Muscle of back (tissue), 11 donors: ENCODE results near the gene NUDT15. TPM values are rescaled to one million over a fixed set of nuclear protein-coding genes. Genes with fewer than 3 reads are reported as not detected.
"Not testable (repeated sequence)": the region's sequence is repeated elsewhere in the genome, so short reads cannot be mapped to it uniquely, and the experiment has no call there.

Source experiments
- DNase-seq, 3 donors: peaks; one replicate each; pipeline versions ENCODE4 v3.0.0 to v3.0.0-alpha.2; 2013
- polyA plus RNA-seq, 10 donors: library from polyadenylated mRNA; unstranded; fragments of 120-200 nt; gene quantifications; one replicate each; pipeline ENCODE4 v1.2.1, GENCODE V29; 2013; ENCODE audit not compliant: insufficient read length in 10 of 10

NUDT15 gene
- polyA plus RNA-seq, 10 donors, result 11.2 to 16.6 (median 13.1) TPM

DNA sequence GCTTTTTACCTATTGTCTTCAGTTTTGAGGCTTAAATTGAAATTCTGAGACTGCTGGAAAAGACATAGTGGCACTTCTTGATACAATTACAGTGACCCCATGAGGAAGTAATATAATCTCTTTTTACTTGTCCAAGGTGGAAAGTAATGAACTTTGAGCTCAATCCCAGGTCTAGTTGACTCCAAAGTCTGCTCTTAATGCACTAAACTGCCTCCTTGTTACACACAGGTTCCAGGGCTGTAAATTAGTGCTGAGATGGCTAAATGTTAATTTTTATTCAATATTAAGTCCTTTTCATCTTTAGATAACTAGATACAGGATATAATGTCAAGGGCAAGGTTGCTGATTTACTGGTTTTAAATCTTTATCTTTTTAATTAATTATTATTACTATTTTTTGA lies 2.5 kb downstream of the NUDT15 start:
- no peak for DNase-seq

- DNase-seq, result no peak
Measured at GRCh38 chr13:48040896-48041295, 3.4 kb downstream of the NUDT15 start.

DNA sequence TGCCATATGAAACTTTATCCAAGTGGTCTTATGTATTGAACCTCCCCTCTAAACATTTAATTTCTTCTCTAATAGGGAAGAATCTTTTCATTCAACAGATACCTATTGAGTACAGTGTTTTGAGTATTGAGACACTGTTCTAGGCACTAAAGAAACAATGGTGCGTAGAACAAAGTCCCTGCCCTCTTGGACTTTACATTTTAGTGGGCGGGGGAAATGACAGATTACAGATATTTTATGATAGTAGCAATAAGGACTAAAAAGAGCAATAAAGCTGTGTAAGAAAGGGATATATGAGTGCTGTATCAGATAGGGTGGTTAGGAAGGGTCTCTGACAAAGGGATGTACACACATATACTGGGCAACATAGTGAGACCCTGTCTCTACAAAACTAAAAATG lies 5.4 kb downstream of the NUDT15 start:
- no peak for DNase-seq

DNA sequence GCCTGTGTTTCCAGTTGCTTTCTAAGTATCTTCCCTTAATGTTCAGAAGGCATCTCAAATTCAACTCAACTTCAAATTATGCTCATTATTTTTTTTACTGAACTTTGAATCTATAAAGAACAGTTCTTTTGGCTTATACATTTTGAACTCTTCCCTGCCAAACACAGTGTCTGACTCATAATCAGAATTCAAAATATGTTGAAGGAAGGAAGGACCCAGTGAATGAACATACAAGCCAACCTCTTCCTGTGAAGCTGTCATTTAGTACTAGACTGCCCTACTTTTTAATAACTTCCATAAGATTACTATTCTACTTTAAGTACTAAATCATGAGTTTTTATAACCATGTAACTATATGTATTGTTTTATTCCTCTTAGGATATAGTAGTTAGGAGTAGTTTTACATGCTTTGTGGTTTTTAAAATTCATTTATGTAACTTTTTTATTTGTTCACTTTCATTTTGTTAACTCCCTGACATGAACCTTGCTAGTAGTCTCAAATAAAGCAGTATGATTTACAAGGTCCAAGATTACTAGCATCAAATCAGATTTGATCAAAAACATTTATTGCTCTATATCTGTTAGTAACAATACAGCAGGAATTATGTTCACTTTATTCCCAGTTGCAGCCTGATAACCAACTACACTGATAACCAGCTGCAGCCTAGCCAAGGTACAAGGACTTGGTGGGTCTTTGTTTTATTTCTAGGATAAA lies 6.4 kb downstream of the NUDT15 start:
- peak in 1 of 3 donors; percentile 33 for DNase-seq

DNA sequence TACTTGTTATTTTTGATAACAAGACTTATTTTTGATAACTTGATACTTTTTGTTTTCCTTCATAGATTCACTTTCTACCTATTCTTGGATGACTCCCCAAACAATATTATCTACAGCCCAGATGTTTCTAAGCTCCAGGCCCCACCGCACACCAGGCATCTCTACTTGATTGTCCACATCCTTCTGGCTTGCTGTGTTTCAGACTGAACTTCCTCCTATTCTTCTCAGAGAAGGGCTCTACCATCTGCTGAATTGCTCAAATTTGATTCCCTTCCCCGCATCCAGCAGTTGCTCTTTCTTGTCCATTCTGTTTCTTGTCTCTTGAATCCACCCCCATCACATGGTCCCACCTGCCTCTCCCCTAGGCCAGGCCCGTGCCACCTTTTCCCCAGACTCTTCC lies 13.0 kb downstream of the NUDT15 start:
- no peak for DNase-seq

- no peak for DNase-seq
Measured at GRCh38 chr13:48054601-48055000, 17.1 kb downstream of the NUDT15 start.

DNA sequence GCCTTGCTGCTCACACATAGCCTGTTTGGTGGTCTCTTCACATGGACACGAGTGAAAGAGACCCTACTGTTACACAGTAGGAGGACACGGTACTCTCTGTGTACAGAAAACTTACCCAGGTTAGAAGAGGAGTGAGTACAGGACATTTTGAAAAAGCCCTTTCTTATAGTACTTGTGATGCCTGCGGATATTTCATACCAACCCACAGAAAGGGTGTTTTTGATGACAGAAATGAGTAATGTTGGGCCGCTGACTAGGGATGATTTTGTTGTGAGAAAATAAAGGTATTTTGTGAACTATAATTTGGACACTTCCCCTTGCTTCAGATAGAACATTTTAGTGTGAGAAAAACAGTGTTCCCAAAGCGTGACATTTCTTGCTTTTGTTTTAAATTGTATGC lies 18.2 kb downstream of the NUDT15 start:
- no peak for DNase-seq

GRCh38 chr13:48058536-48058935 lies 21.0 kb downstream of the NUDT15 start:
- not testable (repeated sequence) for DNase-seq

DNA sequence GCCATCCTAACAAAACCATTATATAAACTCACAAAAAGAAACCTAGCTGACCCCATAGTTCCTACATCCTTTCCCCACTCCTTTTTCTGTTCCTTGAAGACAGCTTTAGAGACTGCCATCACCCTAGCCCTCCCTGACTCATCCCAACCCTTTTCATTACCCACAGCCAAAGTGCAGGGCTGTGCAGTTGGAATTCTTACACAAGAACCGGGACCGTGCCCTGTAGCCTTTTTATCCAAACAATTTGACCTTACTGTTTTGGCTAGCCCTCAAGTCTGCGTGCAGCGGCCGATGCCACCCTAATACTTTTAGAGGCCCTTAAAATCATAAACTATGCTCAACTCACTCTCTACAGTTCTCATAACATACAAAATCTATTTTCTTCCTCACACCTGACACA lies 22.4 kb downstream of the NUDT15 start:
- DNase-seq, result not testable (repeated sequence)

GRCh38 chr13:48066310-48066989 lies 28.9 kb downstream of the NUDT15 start:
- no peak for DNase-seq

GRCh38 chr13:48068036-48068435 lies 30.5 kb downstream of the NUDT15 start:
- no peak for DNase-seq

DNA sequence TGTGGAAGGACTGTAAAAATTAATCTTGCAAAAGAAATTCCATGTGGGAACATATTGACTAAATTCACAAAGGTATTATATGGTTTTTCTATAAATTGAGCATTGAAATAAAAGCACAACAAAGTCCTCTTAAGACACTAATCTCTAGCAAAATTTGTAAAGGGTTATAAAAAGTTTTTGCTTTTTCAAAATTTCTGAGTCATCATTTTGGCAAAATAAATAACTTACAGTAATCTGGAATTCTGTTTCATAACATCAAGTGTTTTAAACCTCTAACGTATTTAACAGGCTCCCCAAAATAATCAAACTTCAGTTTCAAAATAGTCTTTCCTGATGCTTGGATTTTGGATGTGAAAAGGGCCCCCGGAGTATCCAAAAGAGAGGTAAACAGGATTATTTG lies 31.4 kb downstream of the NUDT15 start:
- peak in 1 of 3 donors; percentile 10 for DNase-seq

GRCh38 chr13:48069573-48069972 lies 32.0 kb downstream of the NUDT15 start:
- DNase-seq, result peak in 1 of 3 donors; percentile 7

DNA sequence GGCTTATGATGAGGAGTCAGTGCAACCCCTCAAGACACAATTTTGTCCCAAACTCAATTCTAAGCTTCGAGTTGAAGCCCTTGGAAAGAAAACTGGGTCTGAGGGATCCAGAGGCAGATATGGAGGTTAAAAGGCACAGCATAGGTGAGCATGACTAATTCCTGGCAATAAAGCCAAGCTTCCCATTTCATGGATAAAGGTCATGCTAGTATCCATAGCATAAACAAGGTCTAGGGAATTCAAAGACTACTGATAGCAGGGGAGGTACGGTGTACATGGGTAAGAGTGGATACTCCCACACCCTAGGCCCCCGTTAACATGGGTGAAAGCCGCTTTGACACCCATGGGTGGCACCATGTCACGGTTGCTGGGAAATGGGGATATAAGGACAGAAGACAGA lies 33.4 kb downstream of the NUDT15 start:
- no peak for DNase-seq

- DNase-seq, result no peak
Measured at GRCh38 chr13:48072304-48072703, 34.8 kb downstream of the NUDT15 start.

DNA sequence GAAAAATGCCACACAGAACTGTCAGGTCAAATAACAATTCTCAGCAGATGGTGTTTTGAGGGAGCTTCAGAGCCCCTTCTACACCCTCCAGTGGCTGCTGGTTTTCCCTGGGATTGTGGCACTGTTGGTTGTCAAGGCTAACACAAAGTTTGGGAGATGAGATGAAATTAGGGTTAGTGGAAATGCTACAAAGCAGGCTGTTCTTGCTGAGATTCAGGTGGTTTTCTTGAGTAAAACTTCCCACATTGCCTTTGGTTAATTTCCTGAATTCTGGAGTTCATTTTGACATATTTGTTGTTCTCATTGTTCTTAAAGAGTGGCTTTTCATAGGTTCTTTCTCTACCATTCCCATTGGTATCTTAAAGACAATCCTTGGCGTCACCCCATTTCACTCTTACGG lies 35.3 kb downstream of the NUDT15 start:
- no peak for DNase-seq

- DNase-seq, result no peak
Measured at GRCh38 chr13:48074006-48074405, 36.5 kb downstream of the NUDT15 start.

DNA sequence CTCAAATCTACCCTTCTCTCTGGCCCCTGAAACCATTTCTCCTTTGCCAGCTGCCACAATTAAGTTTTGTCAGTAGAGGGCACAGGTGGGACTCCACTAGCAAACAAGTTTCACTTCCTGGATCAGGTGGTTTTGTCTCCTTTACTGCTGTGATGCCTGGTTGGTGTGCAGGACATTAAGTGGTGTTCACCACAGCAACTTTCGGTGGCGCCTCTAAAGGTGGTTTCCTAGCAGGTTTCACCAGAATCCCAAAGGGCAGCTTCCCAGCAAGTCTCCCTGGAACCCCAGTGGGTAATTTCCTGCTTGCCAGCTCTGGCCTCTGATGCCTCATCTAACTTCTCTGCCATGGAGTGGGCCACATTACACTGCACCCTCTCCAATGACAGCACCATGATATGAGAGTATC lies 40.7 kb downstream of the NUDT15 start:
- no peak for DNase-seq

DNA sequence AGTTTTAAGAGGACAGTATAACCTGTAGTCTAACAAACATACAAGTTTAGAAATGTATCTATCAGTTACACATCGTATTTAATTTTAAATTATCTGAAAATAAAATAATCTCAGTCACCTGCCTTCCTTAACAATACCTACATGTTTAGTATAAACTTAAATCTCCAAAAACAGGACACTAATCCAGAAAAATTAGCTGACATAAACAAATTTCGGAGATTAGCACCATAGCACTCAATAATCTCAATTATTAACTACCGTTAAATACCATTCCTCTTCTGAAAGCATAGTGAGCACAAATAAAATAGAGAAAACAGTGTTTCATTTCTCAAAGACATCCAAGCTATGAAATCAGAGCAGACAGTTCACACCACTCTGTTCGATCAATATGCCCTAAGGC lies 44.2 kb downstream of the NUDT15 start:
- DNase-seq, result no peak

DNA sequence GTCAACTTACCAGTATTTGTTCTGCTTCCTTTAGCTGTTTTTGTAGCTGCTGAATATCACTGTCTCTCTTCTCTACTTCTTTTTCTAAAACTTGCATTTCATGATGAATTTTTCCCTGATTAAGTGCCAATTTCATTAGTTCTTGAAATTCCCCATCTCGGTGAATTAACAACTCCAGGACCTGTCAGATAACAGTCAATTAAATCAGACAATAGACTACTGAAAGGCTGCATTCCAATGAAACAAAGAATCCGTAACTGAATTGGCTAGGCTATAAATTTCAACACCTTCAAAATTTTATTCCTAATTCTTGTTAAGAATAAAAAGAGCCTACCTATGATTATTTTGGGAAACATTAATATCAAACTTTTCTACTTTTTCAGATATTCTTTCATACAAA lies 48.7 kb downstream of the NUDT15 start:
- DNase-seq, result no peak

DNA sequence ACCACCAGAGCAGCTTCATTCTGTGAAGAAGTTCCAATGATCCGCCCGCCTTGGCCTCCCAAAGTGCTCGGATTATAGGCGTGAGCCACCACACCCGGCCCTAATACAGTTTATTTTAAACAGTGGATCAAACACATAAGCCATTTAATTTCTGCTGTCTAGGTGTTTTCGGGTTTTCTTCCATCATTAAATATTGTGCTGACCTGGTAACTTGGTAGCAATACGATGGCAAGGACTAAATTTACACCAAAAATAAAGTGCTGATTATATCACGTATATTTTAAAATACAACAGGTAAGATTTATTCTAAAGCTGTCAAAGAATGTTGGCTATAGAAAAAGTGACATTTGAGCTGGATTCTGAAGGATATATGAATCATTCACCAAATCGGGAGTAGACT lies 56.1 kb downstream of the NUDT15 start:
- DNase-seq, result no peak

GRCh38 chr13:48094404-48094780 lies 56.9 kb downstream of the NUDT15 start:
- DNase-seq, result peak in 2 of 3 donors; percentile 0 to 8

DNA sequence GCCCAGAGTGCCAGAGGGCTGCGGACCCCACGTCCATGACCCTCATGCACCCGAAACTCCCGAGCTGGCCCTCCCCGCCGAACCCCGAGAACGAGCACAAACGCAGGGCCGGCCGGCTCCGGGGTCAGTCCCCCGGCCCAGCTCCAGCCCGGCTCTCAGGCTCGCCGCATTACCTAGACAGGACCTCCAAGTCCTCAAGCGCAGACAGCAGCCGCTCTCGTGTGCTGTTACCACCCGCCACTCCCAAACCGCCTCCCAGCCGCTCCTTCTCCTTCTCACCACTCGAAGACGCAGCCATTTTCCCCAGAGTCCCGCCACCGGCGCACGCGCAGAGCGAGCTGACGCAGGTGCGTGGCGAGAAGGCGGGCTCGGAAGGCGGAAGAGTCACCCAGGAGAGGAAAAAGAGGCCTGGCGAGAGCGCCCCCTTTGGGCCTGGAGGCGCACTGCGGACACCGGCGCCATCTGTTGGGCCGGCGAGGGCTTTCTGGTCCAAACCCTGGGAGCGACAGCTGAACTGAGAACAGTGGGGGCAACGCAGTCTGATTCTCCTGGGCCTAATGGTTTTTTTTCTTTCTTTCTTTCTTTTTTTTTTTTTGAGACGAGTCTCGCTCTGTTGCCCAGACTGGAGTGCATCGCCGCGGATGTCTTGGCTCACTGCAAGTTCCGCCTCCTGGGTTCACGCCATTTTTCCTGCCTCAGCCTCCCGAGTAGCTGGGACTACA lies 57.4 kb downstream of the NUDT15 start, which contains the start of gene MED4:
TSS of gene MED4 (minus strand) at position 324 of the 722 bp plus-strand sequence. CDS start at position 298, 26 bp downstream.
- DNase-seq, result peak; percentile 95 to 99 (median 98)
